Panc1 (cell line): ENCODE results near the gene CABP4. TPM values are rescaled to one million over a fixed set of nuclear protein-coding genes. Genes with fewer than 3 reads are reported as not detected.

Experiments
- ATAC-seq: fragments of 200-7000 bp; cut with Tn5 transposase; 2 replicates; pipeline ENCODE4 v1.9.1; 2020; ENCODE audit warnings: mild to moderate bottlenecking, moderate library complexity
- BruUV-seq: library from RNA; stranded (reverse); fragments of 400-500 nt; replicated peaks from 2 replicates; lab custom pipeline; 2021; lab: Mats Ljungman, UMichigan
- CTCF ChIA-PET: fragments of 300-600 bp; sonication (Branson Sonifier 250); formaldehyde crosslinking; loops from one replicate; lab custom pipeline; 2022; ENCODE audit warnings: antibody characterized with exemption; lab: Charles Lee
- POLR2A ChIA-PET: fragments of 300-600 bp; sonication (Branson Sonifier 250); formaldehyde crosslinking; loops from one replicate; lab custom pipeline; 2022; ENCODE audit warnings: antibody characterized with exemption; lab: Charles Lee
- DNase-seq: peaks from one replicate; pipeline ENCODE4 v3.0.0-alpha.2; 2010; ENCODE audit warnings: low read depth, low spot score
- H3K27ac ChIP-seq: 2 replicates; pipeline ENCODE4 v1.5.1; 2011; ENCODE audit warnings: mild to moderate bottlenecking, low read length, inconsistent platforms
- H3K27me3 ChIP-seq: fragments of 200-500 bp; sonication (Bioruptor generic); 2 replicates; pipeline ENCODE4 v1.6.0; 2014; ENCODE audit warnings: low read length, inconsistent platforms; ENCODE audit not compliant: control insufficient read depth, insufficient read depth
- H3K36me3 ChIP-seq: fragments of 200-500 bp; sonication (Bioruptor generic); 2 replicates; pipeline ENCODE4 v1.5.1; 2014; ENCODE audit warnings: inconsistent platforms, mild to moderate bottlenecking, low read length, moderate library complexity; ENCODE audit not compliant: control insufficient read depth, insufficient read depth
- H3K4me1 ChIP-seq: 2 replicates; pipeline ENCODE4 v1.5.1; 2011; ENCODE audit warnings: inconsistent platforms, mild to moderate bottlenecking, low read length, moderate library complexity; ENCODE audit not compliant: control insufficient read depth, insufficient read depth
- H3K4me3 ChIP-seq, 2 experiments: 2 replicates each; pipeline ENCODE4 v1.5.1; 2011 to 2012; ENCODE audit warnings: low read depth in 2 of 2, low read length in 2 of 2, mild to moderate bottlenecking in 2 of 2, inconsistent platforms in 1 of 2, moderate library complexity in 1 of 2
- H3K9me3 ChIP-seq: fragments of 200-500 bp; sonication (Bioruptor generic); 2 replicates; pipeline ENCODE4 v1.5.1; 2014; ENCODE audit warnings: low read depth, mild to moderate bottlenecking, inconsistent platforms, low read length, moderate library complexity; ENCODE audit not compliant: control insufficient read depth, insufficient read depth
- POLR2AphosphoS5 ChIP-seq: IDR thresholded peaks from 2 replicates; pipeline ENCODE4 v1.6.1; 2012; ENCODE audit warnings: mild to moderate bottlenecking, low read depth, low read length, moderate library complexity
- SIN3A ChIP-seq: IDR thresholded peaks from 2 replicates; pipeline ENCODE4 v1.6.1; 2012; ENCODE audit warnings: low read depth, mild to moderate bottlenecking, low read length, moderate library complexity, borderline replicate concordance; ENCODE audit not compliant: insufficient read depth
- TCF7L2 ChIP-seq: IDR thresholded peaks from 2 replicates; pipeline ENCODE4 v1.6.1; 2011; ENCODE audit warnings: mild to moderate bottlenecking, low read depth, low read length, inconsistent platforms
- in situ Hi-C: cut with HindIII; loops from 2 replicates; pipeline ENCODE4 v1.10.0; 2016; ENCODE audit warnings: low sequenced_read_pairs, low pct_unique_long_range_greater_than_20kb
- intact Hi-C: fragments of 100-400 bp; cut with micrococcal nuclease; formaldehyde crosslinking; loops from one replicate; pipeline ENCODE4 v1.10.0; 2022; ENCODE audit not compliant: unreplicated experiment
- total RNA-seq: library from RNA; stranded (reverse); gene quantifications from one replicate; pipeline ENCODE4 v1.2.1, GENCODE V29; 2021; ENCODE audit not compliant: unreplicated experiment
- TF ChIP-seq, protein P1 (sequence below): fragments of 450-650 bp; IDR thresholded peaks from 2 replicates; pipeline ENCODE4 v1.5.1; 2017; ENCODE audit warnings: mild to moderate bottlenecking
- TF ChIP-seq, protein P2 (sequence below), 2 experiments: IDR thresholded peaks; 2 replicates each; pipeline ENCODE4 v1.6.1; 2011 to 2012; ENCODE audit warnings: low read depth in 2 of 2, control low read depth in 1 of 2, low read length in 1 of 2, mild to moderate bottlenecking in 1 of 2, moderate library complexity in 1 of 2; ENCODE audit not compliant: insufficient read depth in 1 of 2

The CABP4 gene
- total RNA-seq, 1 experiment from 2014 or later, result not detected

- in situ Hi-C loops (no loop called here), intact Hi-C loops (no loop called here)
- ChIA-PET POLR2A (interaction anchor here (0.6 kb wide), 1 partner anchor 54 kb away, joined by 5 read pairs; the partner anchor contains the start of gene CORO1B), CTCF (no interaction called here)
- no peak overlapping the region for H3K27ac ChIP-seq
- no peak overlapping the region for H3K4me3 ChIP-seq
- no peak for DNase-seq
- no peaks in the 10 kb centered on the region for H3K9me3 ChIP-seq
- TF ChIP-seq, protein P1, sequence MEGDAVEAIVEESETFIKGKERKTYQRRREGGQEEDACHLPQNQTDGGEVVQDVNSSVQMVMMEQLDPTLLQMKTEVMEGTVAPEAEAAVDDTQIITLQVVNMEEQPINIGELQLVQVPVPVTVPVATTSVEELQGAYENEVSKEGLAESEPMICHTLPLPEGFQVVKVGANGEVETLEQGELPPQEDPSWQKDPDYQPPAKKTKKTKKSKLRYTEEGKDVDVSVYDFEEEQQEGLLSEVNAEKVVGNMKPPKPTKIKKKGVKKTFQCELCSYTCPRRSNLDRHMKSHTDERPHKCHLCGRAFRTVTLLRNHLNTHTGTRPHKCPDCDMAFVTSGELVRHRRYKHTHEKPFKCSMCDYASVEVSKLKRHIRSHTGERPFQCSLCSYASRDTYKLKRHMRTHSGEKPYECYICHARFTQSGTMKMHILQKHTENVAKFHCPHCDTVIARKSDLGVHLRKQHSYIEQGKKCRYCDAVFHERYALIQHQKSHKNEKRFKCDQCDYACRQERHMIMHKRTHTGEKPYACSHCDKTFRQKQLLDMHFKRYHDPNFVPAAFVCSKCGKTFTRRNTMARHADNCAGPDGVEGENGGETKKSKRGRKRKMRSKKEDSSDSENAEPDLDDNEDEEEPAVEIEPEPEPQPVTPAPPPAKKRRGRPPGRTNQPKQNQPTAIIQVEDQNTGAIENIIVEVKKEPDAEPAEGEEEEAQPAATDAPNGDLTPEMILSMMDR, result no peak
- TF ChIP-seq SIN3A (no peak), TCF7L2 (no peak), POLR2AphosphoS5 (no peak)
- TF ChIP-seq, protein P2, sequence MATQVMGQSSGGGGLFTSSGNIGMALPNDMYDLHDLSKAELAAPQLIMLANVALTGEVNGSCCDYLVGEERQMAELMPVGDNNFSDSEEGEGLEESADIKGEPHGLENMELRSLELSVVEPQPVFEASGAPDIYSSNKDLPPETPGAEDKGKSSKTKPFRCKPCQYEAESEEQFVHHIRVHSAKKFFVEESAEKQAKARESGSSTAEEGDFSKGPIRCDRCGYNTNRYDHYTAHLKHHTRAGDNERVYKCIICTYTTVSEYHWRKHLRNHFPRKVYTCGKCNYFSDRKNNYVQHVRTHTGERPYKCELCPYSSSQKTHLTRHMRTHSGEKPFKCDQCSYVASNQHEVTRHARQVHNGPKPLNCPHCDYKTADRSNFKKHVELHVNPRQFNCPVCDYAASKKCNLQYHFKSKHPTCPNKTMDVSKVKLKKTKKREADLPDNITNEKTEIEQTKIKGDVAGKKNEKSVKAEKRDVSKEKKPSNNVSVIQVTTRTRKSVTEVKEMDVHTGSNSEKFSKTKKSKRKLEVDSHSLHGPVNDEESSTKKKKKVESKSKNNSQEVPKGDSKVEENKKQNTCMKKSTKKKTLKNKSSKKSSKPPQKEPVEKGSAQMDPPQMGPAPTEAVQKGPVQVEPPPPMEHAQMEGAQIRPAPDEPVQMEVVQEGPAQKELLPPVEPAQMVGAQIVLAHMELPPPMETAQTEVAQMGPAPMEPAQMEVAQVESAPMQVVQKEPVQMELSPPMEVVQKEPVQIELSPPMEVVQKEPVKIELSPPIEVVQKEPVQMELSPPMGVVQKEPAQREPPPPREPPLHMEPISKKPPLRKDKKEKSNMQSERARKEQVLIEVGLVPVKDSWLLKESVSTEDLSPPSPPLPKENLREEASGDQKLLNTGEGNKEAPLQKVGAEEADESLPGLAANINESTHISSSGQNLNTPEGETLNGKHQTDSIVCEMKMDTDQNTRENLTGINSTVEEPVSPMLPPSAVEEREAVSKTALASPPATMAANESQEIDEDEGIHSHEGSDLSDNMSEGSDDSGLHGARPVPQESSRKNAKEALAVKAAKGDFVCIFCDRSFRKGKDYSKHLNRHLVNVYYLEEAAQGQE (IDR thresholded peaks at IDR 0.05; ENCODE audit: insufficient read depth in 1 of 2, low read depth in 2 of 2, low read length in 1 of 2), result no peak
- no TSS peak for BruUV-seq
- H3K27me3 ChIP-seq, result no peaks in the 10 kb centered on the region
- H3K4me1 ChIP-seq, result no peaks in the 10 kb centered on the region
- no peaks in the 10 kb centered on the region for H3K36me3 ChIP-seq
- ATAC-seq, result no peak
These were observed 42.6 kb downstream of the CABP4 start for GRCh38 chr11:67497656-67498291.

- ChIA-PET CTCF (no interaction called here), POLR2A (no interaction called here)
- no TSS peak for BruUV-seq
These were observed 43.4 kb downstream of the CABP4 start for GRCh38 chr11:67498544-67498972.

More at GRCh38 chr11:67498544-67498972, 43.4 kb downstream of the CABP4 start:
- DNase-seq, result no peak
- no peak for ATAC-seq
- no peaks in the 10 kb centered on the region for H3K4me1 ChIP-seq
- H3K9me3 ChIP-seq, result no peaks in the 10 kb centered on the region
- H3K27me3 ChIP-seq, result no peaks in the 10 kb centered on the region
- in situ Hi-C loops (no loop called here), intact Hi-C loops (no loop called here)
- no peak overlapping the region for H3K4me3 ChIP-seq
- no peak for TF ChIP-seq SIN3A
- TF ChIP-seq POLR2AphosphoS5, result no peak
- TF ChIP-seq, protein P1, result no peak
- no peak for TF ChIP-seq TCF7L2
- TF ChIP-seq, protein P2 (IDR thresholded peaks at IDR 0.05; ENCODE audit: insufficient read depth in 1 of 2, low read depth in 2 of 2, low read length in 1 of 2), result no peak
- H3K36me3 ChIP-seq, result no peaks in the 10 kb centered on the region
- H3K27ac ChIP-seq, result no peak overlapping the region
